Astrocyte (in vitro differentiated cells and primary cell): ENCODE data around the gene COL9A3.

Source experiments
- EZH2 ChIP-seq: IDR thresholded peaks from 2 replicates; pipeline ENCODE4 v1.6.1; 2012; ENCODE audit warnings: mild to moderate bottlenecking, low read length, inconsistent platforms; ENCODE audit not compliant: insufficient read depth
- TF ChIP-seq, protein P1 (sequence below): IDR thresholded peaks from 2 replicates; pipeline ENCODE4 v1.5.1; 2011; ENCODE audit warnings: low read depth, mild to moderate bottlenecking, inconsistent platforms, low read length, moderate library complexity; ENCODE audit not compliant: insufficient read depth

DNA sequence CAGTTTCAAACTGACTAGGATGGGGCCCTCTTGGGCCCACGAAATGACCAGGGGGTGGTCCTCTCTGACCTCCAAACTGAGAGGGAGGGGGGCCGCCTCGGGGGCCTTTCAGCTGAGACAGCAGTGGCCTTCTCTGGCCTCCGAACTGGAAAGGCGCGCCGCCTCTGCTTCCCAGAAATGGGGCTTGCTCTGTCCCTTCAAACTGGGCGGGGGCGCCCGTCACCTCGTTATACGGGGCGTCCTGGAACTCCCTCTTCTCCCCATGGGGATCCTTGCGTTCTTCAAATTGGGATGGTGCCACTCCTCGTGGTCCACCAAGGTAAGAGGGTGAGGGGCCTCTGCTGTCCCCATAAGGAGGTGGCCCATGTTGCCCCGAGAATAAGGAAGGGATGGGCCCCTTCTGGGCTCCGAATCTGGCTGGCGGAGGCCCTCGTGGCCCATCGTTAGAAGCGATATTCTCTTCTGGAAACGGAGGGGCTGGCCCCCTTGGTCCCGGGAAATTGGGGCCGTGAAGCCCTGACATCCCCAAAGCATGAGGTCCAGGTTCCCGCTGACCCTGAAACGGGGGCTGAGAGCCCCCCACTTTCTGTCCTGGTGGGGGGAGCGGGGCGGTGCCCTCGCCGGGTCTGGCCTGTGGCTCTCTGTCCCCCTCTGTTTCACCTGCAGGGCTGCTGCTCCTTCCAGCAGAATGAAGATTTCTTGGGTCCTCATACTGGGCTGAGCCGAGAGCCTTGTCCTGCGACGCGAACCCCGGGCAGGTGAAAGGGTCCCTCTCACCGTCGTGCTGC, 63.5 kb downstream of the COL9A3 start:
- TF ChIP-seq, protein P1, sequence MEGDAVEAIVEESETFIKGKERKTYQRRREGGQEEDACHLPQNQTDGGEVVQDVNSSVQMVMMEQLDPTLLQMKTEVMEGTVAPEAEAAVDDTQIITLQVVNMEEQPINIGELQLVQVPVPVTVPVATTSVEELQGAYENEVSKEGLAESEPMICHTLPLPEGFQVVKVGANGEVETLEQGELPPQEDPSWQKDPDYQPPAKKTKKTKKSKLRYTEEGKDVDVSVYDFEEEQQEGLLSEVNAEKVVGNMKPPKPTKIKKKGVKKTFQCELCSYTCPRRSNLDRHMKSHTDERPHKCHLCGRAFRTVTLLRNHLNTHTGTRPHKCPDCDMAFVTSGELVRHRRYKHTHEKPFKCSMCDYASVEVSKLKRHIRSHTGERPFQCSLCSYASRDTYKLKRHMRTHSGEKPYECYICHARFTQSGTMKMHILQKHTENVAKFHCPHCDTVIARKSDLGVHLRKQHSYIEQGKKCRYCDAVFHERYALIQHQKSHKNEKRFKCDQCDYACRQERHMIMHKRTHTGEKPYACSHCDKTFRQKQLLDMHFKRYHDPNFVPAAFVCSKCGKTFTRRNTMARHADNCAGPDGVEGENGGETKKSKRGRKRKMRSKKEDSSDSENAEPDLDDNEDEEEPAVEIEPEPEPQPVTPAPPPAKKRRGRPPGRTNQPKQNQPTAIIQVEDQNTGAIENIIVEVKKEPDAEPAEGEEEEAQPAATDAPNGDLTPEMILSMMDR = no peak
- TF ChIP-seq EZH2 = no peak
